GOT3 (cell line): Measurements from ENCODE around the gene WFIKKN1.

Source experiments
- DNase-seq: peaks from one replicate; lab custom pipeline; 2025; ENCODE audit warnings: mixed read lengths; lab: John Stamatoyannopoulos, UW

The WFIKKN1 gene

GRCh38 chr16:657487-657886, 26.7 kb downstream of the WFIKKN1 start:
- no peak for DNase-seq

GRCh38 chr16:658679-659571, 28.1 kb downstream of the WFIKKN1 start:
- DNase-seq, result no peak

GRCh38 chr16:659618-660017, 28.8 kb downstream of the WFIKKN1 start:
- DNase-seq, result no peak

- no peak for DNase-seq
These were observed 29.3 kb downstream of the WFIKKN1 start for GRCh38 chr16:660132-660458.

GRCh38 chr16:660459-661183, 29.8 kb downstream of the WFIKKN1 start:
- DNase-seq, result no peak

- no peak for DNase-seq
These were observed 30.5 kb downstream of the WFIKKN1 start for GRCh38 chr16:661184-661821.

GRCh38 chr16:662095-662494, 31.3 kb downstream of the WFIKKN1 start:
- no peak for DNase-seq

GRCh38 chr16:662597-662996, 31.8 kb downstream of the WFIKKN1 start:
- no peak for DNase-seq

- no peak for DNase-seq
These were observed 35.8 kb downstream of the WFIKKN1 start for GRCh38 chr16:666572-666971.

- no peak for DNase-seq
These were observed 36.5 kb downstream of the WFIKKN1 start for GRCh38 chr16:667113-667779.

GRCh38 chr16:667780-668518, 37.2 kb downstream of the WFIKKN1 start, which contains the start of gene RHOT2:
RHOT2 (plus strand) TSS chr16:668132; CDS start chr16:668200, 68 bp downstream.
- peak; percentile 70 for DNase-seq

GRCh38 chr16:668519-669171, 37.9 kb downstream of the WFIKKN1 start:
- DNase-seq, result no peak

- DNase-seq, result no peak
These were observed 38.9 kb downstream of the WFIKKN1 start for GRCh38 chr16:669666-670065.

GRCh38 chr16:670485-671352, 39.9 kb downstream of the WFIKKN1 start:
- no peak for DNase-seq

- DNase-seq, result no peak
These were observed 40.8 kb downstream of the WFIKKN1 start for GRCh38 chr16:671353-672131.

- DNase-seq, result no peak
These were observed 41.6 kb downstream of the WFIKKN1 start for GRCh38 chr16:672371-672770.

GRCh38 chr16:672851-673250, 42.1 kb downstream of the WFIKKN1 start:
- no peak for DNase-seq

GRCh38 chr16:673399-673991, 42.7 kb downstream of the WFIKKN1 start:
- no peak for DNase-seq
